HL-60/S4 (cell line): ENCODE measurements around the gene LPXN.

Source experiments
- in situ Hi-C: fragments of 300-500 bp; cut with MboI; formaldehyde crosslinking; loops from 2 replicates; pipeline ENCODE4 v1.14.3; 2022; ENCODE audit warnings: low sequenced_read_pairs

Gene LPXN

DNA sequence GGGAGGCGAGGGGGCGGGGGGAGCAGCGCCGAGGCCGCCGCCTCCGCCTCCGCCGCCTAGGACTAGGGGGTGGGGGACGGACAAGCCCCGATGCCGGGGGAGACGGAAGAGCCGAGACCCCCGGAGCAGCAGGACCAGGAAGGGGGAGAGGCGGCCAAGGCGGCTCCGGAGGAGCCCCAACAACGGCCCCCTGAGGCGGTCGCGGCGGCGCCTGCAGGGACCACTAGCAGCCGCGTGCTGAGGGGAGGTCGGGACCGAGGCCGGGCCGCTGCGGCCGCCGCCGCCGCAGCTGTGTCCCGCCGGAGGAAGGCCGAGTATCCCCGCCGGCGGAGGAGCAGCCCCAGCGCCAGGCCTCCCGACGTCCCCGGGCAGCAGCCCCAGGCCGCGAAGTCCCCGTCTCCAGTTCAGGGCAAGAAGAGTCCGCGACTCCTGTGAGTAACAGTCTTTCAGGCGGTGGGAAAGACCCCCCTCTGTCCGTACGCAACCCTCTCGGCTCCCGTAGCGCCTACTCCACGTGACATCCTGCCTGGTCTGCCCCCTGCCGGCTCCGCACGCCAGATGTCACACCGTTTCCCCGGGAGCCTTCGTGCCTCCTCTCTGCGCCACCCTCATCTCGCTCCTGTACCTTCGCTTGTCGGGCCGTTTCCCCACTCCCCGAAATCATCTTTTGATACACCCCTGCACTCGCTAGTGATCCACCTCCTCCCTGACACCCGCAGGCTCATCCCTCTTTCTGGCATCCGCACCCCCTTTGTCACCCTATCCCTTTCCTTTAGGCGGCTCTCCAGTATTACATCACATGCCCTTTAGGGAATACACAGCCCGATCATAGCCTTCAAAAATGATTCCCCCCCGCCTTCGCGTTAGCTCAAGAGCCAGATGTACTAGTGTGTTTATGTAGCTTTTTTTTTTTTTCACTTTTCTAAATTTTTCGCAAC lies 3.8 kb upstream of the LPXN start:
- in situ Hi-C loops: no loop called here

DNA sequence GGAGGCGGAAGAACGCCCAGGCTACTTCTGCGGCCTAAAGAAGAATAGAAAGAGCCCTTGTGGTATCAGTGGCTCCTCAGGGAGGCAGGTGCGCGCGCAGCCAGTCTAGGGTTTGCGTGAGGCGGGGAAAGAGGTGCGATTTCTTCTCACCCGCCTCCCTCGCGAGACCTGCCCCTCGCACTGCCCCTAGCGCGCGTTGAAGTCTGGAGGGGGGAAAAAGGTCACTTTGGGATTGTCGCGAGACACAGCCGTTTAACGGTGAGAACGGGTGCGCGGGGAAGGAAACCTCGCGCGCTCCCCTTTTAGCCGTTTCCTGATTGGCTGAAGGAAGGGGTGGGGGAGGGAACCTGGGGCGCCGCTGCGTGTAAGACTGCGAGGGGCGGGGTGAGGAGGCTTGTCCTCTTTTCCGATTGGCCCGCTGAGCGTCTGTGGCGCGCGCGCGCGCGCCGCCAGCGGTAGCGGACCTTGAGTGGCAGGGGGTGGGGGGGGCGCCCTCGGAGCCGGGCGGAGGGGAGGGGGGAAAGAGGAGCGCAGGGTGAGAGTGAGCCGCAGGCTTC lies 3.1 kb upstream of the LPXN start, which contains the start of gene ZFP91:
TSS of gene ZFP91 (plus strand) at position 429 of the 557 bp plus-strand sequence. CDS start 219 bp downstream, outside the sequence.
- in situ Hi-C loops: no loop called here

DNA sequence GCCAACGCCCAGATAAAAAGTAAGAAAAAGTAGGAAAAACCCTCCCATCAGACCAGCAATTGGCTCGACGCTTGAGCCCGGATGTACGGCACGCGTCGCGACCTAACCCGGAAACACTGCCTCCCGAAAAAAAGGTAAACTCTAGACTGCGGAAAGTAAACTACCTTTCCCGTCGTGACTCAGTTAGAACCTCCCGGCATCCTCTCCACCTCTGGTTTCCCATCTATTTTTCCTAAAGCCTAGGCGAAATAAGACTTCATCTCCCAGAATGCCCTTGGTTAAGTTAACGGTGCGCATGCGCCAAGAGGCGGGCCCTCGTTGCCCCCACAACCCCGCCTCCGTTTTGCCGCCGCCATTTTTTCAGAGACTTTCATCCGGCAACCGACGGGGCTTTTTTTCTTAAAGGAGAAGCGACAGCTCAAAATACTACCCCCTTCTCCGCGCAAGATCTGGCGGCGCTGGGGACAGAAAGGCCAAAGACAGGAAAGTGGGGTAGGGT lies 2.5 kb upstream of the LPXN start:
- in situ Hi-C loops: no loop called here

DNA sequence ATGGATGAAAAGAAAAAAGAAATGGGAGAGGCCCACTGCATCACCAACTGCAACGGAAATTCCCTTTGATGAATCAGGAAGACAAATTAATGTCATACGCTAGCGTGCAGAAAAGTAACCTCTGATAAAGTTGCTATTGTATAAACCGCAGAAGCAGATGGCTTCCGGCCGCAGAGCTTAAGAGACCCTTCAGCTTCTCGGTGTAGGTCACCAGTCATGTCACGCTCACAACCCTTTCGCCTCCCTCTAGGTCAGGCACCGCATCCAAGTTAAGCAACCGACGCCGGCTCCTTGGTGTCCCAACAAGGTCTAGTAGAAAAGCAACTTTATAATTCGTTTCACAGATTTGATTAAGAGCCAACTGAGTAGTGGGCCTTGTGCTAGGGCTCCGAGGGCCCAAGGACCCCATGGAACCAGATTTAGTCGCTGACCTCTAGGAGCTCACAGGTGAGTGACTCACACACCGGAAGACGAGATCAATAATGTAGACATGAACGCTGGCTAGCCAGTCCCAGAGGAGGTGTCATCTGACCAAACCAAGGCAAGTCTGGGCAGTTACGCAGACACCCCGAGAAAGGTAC lies 2.0 kb upstream of the LPXN start:
- in situ Hi-C loops: no loop called here

DNA sequence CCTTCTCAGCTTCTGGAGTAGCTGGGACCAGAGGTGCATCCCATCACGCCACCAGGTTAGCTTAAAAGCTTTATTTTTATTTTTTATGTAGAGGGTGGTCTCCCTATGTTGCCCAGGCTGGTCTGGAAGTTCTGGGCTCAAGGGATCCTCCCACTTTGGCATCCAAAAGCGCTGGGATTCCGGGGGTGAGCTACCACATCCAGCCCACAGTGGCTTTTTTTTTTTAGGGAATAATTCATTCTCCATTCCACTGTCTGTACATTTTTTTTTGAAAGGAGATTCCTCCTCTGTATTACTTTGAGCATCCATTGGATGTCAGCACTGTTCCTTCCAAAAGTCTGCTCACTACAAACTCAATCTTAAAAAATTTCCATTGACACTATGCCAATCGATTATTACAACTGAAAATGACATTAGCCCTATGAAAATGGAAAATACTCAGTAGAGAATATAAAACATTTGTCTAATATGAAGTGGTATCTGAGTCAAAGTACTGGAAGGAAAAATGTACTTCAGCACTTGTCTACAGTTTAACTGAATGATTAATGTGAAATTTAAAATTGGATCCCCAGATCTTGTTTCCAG lies 1.3 kb upstream of the LPXN start:
- in situ Hi-C loops: no loop called here

DNA sequence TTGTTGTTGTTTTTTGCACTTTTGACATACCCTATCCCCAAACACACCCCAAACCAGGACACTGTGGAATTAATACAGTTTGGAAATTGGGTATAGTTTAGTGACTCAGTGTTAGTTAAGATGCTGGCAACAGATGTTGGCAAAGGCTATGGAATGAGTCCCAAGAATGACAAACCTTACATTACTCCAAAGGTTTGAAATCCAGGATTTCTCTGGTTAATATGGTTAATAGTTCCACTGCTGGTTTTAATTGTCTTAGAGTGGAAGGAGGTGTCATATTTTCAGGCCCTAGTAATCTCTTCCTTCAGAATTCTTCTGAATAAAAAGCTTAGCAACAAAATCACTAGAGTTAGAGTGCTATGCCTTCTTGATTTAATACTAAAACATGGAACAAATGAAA lies 775 bp downstream of the LPXN start:
- in situ Hi-C loops: loop anchor here (25.0 kb wide), 1 partner anchor 913 kb away; the partner anchor contains the start of genes CLP1 and ZDHHC5

DNA sequence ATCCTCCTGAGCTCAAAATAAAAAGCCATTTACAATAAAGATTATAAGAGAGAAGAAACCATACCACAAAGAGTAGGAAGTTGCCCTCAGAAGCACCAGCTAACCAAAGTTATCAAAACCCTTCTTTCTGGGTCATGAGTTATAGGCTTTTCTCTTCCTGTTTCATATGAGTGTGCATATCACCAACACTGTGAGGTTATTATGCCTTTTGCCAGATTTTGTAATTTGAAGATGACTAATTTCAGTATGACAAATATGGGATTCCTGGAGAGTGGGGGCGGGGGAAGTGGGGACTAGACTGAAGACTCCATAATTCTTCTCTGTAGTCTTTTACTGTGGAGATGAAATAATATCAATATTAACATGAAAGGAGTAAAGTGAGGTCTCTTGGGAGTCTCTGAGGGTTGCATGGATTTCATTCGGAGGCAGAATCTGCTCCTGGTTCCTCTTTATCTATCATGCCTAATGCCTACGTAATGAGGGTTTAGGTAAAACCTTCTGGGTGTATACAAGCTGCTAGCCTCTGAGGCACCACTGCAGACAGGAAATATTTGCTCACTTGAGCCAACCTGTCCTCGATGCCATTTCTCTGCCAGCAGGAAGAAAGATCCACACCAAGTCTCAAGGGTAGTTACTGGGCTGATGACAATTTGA lies 2.1 kb downstream of the LPXN start:
- in situ Hi-C loops: loop anchor here (25.0 kb wide), 1 partner anchor 911 kb away; the partner anchor contains the start of genes CLP1 and ZDHHC5

DNA sequence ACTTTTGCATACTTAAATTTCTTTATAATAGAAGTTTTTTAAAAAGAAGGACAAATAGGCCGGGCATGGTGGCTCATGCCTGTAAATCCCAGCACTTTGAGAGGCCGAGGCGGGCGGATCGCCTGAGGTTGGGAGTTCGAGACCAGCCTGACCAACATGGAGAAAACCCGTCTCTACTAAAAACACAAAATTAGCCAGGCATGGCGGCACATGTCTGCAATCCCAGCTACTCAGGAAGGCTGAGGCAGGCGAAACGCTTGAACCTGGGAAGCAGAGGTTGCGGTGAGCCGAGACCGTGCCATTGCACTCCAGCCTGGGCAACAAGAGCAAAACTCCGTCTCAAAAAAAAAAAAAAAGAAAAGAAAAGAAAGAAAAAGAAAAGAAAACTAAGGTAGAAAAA lies 2.8 kb downstream of the LPXN start:
- in situ Hi-C loops: loop anchor here (25.0 kb wide), 1 partner anchor 911 kb away; the partner anchor contains the start of genes CLP1 and ZDHHC5

DNA sequence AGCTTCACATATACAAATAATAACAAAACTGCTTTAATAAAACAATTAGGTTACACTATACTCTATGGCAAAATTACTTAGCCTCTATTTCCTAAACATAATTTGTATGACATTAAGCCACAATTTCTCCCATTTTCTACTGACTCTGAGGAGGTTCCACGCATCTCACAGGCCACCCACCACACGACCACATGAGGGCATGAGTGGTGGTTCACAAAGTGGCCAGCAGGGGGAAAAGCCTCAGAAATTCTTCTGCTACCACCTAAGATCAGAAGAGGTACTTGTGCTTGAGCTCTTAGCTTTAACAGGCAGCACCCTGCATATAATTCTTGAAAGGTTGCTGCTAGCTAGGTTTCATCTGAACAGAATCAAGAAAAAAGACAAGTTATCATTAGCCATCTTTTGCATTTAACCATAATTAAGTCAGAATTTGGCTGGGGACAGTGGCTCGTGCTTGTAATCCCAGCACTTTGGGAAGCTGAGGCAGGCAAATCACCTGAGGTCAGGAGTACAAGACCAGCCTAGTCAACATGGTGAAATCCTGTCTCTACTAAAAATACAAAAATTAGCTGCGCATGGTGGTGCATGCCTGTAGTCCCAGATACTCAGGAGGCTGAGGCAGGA lies 7.7 kb downstream of the LPXN start:
- in situ Hi-C loops: loop anchor here (25.0 kb wide), 1 partner anchor 906 kb away; the partner anchor contains the start of genes CLP1 and ZDHHC5

DNA sequence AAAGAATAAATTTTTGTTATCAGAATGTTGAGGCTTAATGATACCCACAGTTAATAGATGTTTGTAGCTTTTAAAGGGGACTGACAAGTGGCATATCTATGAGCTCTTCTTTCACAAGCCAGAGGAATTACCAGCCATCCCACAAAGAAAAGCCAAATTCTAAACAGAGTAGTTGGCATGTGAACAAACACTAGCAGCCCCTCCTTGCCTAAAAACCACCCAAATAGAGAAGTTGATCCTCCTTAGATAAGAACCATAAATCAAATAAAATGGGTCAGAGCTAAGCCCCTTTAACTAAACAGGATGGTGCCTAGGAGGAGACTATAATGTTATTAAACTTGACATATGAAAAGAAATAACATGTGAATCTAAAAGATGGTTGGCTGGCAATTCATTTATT lies 11.4 kb downstream of the LPXN start:
- in situ Hi-C loops: loop anchor here (25.0 kb wide), 1 partner anchor 902 kb away; the partner anchor contains the start of genes CLP1 and ZDHHC5

DNA sequence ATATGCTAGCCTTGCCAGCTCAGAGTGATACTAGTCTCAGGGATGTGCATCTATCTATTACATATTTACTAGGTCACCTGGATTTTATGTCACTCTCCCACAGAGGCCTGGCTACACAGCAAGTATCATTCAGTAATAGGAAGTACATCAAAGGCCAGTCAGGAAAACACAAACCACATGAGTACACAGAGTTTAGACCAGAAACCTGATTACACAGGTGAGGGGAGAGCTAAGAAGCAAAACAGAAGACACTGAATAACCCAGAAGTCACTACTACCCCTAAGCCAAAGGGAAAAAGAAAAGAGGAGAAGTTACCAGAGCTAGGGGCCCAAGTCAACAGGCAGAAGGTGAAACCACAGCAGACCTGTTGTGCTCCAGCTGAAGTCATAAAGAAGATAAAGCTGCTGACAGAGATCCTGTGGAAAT lies 13.3 kb downstream of the LPXN start:
- in situ Hi-C loops: loop anchor here (25.0 kb wide), 1 partner anchor 900 kb away; the partner anchor contains the start of genes CLP1 and ZDHHC5

DNA sequence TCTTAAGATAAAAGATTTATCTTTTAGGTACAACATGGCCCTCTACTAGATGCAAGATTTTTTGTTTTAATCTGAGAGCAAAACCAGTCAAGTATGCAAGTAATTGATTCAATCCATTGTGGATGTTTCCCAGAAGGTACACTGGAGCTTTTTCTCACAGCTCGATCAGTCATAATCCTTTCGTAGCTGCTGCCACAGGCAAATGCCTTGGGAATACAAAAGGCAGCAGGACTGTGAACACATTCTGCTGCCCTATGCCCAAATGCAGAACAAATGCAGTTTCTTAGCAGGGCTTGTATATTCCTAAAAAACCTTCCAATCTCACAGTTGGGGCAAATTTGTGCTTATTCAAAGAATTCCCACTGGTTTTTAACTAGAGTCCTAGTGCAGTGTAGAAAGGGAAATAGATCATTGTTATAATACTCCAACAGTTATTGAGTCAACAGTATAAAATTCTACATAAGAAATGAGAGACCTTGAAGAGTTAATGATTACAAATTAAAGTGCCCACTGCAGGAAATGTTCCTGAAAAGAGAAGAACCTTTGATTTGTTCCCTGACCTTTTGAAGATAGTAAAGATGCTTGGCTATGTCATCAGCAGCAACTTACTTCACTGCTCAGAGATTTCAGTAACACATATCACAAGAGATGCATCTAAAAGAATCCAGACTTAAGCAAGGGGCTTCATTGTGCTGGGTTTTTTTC lies 14.1 kb downstream of the LPXN start:
- in situ Hi-C loops: loop anchor here (25.0 kb wide), 1 partner anchor 899 kb away; the partner anchor contains the start of genes CLP1 and ZDHHC5

DNA sequence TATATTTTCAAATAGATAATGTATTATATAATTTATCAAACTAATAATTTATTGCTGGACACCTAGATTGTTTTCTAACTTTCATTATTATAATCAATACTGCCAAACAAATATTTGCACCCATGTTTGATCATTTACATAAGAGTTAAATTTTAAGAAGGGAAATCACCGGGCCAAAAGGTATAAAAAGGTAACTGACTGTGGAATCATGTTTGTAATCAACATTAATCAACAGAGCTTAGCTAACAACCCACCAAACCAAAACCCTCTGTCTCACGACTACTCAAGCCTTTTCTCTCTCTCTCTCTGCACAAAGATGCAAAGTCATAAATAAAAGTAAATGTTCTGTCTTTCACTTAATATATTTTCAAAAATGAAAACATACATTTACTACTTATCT lies 14.8 kb downstream of the LPXN start:
- in situ Hi-C loops: loop anchor here (25.0 kb wide), 1 partner anchor 899 kb away; the partner anchor contains the start of genes CLP1 and ZDHHC5

DNA sequence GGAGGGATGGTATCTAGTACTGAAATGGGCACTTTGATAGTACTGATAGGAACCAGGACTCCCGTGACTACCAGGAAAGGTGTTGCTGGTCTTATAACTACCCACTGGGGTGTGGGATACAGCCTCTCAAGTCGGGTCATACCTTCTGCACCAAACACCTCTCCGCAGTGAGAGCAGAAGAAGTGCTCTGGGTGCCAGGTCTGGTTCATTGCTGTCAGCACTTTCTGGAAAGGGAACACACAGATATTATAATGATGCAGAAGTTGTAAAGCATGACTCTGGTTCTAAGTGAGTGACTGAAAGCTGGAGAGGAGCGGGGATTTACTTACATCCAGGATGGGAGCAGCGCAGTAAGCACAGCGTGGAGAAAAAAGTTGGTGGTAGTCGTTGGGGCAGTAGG lies 26.0 kb downstream of the LPXN start:
- in situ Hi-C loops: loop anchor here (25.0 kb wide), 1 partner anchor 887 kb away; the partner anchor contains the start of genes CLP1 and ZDHHC5

DNA sequence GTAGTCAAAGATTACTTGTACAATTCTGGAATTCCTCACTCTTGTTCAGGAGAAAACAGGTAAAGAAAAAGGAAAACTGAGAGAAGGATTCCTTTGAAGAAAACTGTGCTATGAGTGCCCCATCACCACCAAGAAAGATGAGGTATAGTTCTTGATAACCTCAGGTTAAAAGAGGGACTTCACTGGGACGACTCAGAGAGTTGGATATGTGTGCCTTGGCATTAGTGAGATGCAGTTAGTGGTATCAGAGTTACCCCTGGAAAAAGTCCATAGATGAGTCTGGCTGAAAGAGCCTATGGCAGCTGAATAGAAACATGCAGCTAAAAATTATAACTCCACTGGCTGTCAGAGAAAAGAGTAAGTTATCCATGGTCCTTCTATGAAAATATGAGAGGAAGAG lies 28.8 kb downstream of the LPXN start:
- in situ Hi-C loops: no loop called here

DNA sequence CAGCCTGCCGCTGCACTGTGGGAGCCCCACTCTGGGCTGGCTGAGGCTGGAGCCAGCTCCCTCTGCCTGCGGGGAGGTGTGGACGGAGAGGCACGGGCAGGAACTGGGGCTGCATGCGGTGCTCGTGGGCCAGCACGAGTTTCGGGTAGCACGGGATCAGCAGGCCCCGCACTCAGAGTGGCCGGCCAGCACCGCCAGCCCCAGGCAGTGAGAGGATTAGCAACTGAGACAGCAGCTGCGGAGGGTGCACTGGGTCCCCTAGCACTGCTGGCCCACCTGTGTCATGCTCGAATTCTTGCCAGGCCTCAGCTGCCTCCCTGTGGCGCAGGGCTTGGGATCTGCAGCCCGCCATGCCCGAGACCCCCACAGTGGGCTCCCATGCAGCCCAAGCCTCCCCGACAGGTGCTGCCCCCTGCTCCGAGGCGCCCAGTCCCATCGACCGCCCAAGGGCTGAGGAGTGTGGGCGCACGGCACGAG lies 43.8 kb downstream of the LPXN start:
- in situ Hi-C loops: no loop called here

DNA sequence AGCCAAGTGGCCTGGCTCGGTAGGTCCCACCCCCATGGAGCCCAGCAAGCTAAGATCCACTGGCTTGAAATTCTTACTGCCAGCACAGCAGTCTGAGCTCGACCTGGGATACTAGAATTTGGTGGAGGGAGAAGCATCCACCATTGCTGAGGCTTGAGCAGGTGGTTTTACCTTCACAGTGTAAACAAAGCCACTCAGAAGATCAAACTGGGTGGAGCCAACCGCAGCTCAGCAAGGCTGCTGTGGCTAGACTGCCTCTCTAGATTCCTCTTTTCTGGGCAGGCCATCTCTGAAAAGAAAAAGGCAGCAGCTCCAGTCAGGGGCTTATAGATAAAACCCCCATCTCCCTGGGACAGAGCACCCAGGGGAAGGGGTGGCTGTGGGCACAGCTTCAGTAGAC lies 45.4 kb downstream of the LPXN start:
- in situ Hi-C loops: no loop called here

DNA sequence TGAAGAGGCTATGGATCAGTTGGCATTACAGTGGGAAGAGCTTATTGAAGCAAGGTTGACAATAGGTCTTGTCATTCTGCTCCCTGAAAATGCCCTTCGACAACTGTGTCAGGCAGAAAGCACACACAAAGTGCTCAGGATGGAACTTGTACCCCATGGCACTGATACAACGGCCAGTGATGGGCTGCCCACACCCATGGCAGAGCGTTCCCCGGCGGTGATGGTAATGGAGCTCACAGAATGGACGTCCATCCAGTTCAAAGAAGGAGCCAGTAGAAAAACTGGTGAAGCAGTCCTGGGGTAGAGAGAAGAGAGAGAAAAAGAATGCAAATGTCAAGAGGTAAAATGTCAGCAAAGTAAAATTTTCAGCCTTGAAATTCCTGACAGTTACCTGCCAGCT lies 48.2 kb downstream of the LPXN start:
- in situ Hi-C loops: no loop called here

DNA sequence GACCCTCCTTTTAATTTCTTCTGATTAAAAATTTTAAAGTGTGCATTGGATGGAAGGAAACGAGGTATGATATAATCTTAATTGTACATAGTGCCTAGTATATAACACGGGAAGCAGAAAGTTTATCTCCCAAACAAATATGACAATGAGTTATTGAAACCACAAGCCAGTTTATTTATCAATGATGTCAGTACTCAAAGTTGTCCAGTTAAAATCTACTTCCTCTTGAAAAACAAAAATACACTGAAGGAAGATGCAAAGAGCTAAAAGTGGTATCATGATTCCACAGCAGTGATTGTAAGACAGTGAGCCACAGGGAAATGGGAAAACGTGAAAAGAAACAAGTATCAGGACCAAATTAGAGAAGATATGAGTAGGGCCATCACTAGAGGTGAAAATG lies 48.9 kb downstream of the LPXN start:
- in situ Hi-C loops: no loop called here
